OCI-LY3 (cell line): ENCODE results near the gene CXorf49.
"Not testable (repeated sequence)": the region's sequence is repeated elsewhere in the genome, so short reads cannot be mapped to it uniquely, and the experiment has no call there.

Experiments
- CTCF ChIP-seq: fragments of 200-600, 300-600 bp; sonication (generic); IDR thresholded peaks from 2 replicates; pipeline ENCODE4 v1.5.1; 2014; ENCODE audit warnings: antibody characterized with exemption, low read length, low read depth
- EZH2phosphoT487 ChIP-seq: fragments of 200-600 bp; shearing (Covaris generic); IDR thresholded peaks from 2 replicates; pipeline ENCODE4 v1.6.1; 2018; ENCODE audit warnings: antibody characterized with exemption, mixed run types, low read depth

- TF ChIP-seq CTCF, EZH2phosphoT487: not testable (repeated sequence)
Measured at GRCh38 chrX:71715551-71715950, 2.5 kb downstream of the CXorf49 start.
